Endometrial microvascular endothelial cells (primary cell): ENCODE data around the gene ANKLE1. TPM values are rescaled to one million over a fixed set of nuclear protein-coding genes. Genes with fewer than 3 reads are reported as not detected.

Source experiments
- in situ Hi-C: cut with HindIII; loops from 2 replicates; pipeline ENCODE4 v1.10.0; 2017; ENCODE audit warnings: low sequenced_read_pairs, low pct_unique_long_range_greater_than_20kb; ENCODE audit errors: inconsistent ontology term
- total RNA-seq: library from RNA; depleted of rRNA; stranded (reverse); fragments of >200 nt; gene quantifications from one replicate; pipeline ENCODE4 v1.2.3, GENCODE V29; 2015; ENCODE audit errors: inconsistent ontology term

ANKLE1 gene
- total RNA-seq, 1 donor from 2014 or later, result 1.0 TPM

DNA sequence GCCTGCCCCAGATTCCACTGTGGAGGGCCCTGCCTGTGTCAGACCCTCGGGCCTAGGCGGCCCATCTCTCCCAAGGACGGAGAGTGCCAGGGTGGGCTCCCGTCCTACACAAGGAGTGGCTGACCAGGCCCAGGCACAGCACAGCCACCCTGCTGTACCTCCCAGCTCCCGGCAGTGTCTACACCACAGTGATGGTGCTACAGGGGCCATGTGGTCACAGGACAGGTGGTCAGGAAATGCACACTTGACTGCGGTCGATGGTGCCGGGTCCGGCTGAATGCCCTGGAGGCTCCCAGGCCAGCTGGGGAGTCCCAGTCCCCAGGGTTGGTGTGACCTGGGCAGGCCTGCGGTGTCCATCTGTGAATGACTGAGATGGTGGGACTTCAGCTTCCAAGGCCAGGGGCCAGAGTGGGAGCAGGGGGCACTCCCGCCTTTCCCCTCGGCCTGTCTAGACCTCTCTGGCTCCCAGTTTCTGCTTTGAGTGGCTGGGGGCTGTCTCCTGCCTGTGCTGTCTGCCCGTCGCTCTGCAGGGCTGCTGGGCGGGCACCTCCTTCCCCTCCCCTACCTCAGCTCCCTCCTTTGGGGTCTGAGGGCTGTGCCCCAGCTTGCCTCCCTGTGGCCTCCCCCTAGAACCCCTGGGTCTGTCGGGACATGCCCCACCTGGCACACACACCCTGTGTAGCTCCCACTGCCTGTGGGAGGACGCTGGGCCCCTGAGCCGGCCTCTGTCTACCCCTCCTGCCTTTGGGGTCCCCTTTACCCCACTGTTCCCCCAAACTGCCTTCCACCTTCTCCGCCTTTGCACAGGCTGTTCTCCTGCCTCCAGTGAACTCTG lies 40.2 kb downstream of the ANKLE1 start:
- in situ Hi-C loops, result no loop called here

DNA sequence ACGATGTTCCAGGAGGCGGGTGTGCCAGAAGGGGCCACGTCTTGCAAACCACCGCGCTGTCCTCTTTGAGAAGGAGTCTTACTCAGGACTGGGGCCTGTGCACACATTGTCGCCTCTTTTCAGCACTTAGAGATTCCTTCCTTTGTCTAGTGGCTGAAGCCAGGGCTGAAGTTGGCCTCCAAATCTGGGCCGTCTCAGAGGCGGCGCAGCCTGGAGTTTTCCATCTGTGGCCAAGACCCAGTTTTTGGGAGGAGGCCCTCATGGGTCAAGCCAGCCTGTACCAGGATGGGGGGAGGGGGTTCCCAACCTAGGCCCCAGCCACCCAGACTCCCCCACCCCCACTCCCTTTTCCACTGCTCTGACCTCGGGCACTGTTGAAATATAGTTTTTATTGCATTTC lies 41.2 kb downstream of the ANKLE1 start:
- in situ Hi-C loops, result no loop called here

DNA sequence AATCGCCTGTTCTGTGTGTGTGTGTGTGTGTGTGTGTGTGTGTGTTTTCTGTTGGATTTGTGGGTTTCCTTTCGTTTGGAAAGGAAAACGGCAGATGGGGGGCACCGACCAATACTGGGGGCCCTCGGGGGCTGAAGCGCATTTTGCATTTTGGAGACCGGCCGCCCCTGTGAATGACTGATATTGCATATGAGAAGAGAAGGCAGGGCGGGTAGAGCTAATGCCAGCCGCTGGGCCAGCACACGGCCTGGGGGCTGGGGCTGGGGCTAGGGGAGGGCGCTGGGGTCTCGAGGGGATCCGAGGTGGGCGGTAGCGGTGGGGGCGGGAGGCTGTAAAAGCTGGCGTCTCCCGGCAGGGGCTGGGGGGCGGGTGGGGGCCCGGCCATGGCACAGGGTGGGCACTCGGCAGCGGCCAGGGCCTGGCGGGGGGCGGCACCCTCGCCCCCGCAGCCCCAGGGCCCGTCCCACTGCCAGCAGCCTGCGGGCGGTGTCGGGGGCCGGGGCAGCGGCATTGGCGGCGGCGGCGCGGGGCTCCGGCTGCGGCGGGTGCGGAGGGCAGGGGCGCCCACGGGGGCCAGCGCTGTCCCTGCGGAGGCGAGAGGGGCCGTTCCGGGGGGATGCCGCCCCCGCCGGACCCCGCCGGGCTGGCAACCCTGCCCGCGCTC lies 41.7 kb downstream of the ANKLE1 start:
- in situ Hi-C loops, result no loop called here

DNA sequence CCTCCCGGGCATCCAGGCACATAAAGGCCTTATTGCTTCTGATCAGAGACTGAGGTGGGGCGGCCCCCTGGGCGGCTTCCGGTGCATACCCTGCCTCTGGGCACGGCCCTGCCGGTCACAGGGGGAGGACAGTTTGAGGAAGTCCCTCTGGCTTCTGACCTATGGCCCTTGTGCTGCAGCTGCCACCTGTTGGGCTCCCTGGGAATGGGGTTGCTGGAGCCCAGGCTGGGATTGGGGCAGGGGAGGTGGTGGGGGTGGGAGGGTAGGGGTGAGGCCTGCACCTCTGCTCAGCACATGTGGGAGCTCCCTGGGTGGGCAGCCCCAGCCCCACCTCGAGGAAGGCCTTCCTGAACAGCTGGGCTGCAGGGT lies 42.2 kb downstream of the ANKLE1 start:
- in situ Hi-C loops, result no loop called here

DNA sequence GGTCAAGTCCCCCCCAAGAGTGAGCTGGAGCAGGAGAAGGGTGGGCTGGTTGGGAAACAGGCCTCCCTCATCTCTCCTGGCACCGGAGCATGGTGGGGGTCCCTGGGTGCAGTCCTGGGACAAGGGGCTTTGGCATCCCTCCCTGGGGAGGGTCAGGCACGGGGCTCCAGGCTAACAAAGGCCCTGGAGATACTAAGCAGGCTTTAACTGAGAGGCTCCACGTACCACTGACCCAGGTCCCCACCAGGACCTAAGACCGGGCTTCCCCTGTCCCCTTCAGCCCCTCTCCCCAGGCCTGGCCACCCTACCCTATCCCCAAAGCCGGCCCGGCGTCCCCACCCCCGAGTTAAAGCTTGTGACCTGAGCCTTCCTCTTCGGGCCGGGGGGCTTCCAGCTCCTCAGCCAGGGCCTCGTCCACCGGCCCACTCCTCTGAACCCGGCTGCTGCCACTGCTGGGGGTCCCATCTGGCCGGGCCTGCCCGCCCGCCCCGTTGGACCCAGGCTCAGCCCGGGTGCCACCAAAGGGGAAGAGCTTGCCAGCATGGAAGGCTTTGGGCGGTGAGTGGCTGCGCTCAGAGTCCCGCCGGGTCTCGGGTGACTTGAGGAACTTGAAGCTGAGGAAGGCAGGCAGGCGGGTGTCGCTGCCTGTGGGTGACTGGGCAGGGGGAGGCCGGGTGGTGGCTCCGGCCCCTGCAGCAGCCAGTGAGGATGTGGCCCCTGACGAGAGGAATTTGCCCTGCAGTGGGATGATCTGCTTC lies 42.8 kb downstream of the ANKLE1 start:
- in situ Hi-C loops, result no loop called here

DNA sequence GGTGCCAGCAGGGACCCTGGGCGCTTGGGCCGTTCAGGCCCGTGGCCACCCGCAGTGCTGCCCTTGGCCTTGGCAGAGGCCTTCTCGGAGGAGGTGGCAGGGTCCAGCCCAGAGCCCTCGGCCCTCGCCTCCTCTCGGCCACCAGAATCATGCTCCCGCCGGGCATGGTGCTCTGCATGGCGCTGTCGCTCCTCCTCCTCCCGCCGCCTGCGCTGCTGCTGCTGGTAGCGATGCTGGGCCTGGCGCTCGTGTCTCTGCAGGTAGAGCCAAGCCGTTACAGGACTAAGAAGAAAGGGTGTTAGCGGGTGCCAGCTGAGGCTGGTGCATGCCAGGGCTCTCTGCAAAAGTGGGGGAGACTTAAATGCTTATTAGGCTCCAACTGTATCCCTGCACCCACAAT lies 43.4 kb downstream of the ANKLE1 start:
- in situ Hi-C loops, result no loop called here

DNA sequence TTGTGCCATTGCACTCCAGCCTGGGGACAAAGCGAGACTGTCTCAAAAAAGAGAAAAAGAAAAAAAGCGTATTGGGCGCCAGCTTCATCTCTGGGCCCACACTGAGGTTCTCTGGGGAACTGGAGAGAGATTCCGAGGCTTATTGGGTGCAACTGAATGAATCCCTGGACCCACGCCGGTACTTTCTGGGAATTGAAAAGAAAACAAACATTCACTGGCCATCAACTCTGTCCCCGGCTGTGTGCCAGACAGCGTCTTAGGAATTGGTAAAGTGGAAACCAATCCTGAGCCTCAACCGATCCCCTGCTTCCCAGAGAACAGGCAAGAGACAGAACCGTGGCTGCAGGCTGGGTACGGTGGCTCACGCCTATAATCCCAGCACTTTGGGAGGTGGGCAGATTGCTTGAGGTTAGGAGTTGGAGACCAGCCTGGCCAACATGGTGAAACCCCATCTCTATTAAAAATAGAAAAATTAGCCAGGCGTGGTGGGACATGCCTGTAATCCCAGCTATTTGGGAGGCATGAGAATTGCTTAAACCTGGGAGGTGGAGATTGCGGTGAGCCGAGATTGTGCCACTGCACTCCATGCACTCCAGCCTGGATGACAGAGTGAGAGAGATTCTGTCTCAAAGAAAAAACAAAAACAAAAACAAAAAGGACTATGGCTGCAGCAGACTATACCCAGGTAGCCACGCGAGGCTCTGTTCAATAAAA lies 44.3 kb downstream of the ANKLE1 start:
- in situ Hi-C loops, result no loop called here

DNA sequence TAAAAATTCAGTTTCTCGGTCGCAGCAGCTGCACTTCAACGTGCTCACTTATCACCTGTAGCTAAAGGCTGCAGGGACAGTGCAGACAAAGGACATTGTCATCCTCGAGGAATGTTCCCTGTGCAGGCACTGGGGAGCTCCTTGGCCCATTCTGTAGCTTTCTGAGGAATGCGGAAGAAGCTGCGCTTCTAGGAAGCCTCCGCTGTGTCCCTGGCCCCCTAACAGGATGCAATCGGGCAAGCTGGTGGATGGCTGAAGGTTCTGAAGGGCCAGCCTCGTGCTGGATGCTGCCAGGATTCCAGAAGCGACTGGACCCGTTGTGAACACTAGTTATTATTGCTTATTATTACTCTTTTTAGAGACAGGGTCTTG lies 44.9 kb downstream of the ANKLE1 start:
- in situ Hi-C loops, result no loop called here

DNA sequence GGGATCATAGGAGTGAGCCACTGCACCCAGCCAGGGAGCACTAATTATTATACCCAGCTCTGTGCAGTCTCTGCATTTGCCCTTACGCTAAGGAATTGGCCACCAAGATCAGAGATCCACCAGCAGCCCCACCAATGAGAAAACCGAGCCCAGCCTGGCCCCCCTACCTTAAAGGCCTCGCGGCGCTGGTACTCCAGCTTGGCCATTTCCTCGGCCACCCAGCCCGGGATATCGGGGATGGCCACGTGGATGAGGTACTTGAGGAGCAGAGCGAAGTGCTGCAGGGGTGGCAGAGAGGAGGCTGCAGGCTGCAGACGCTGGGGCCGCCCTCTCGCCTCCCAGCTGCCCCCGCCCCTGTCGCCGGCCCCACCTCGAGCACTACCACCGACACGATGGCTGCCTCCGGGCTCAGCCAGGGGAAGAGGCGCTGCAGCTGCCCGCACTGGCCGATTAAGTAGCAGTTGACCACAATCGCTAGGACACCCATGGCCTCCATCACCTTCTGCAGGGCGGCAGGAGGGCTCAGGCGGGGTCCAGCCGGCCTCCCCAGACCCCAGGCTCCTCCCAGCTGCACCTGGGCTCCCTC lies 45.5 kb downstream of the ANKLE1 start:
- in situ Hi-C loops, result no loop called here

DNA sequence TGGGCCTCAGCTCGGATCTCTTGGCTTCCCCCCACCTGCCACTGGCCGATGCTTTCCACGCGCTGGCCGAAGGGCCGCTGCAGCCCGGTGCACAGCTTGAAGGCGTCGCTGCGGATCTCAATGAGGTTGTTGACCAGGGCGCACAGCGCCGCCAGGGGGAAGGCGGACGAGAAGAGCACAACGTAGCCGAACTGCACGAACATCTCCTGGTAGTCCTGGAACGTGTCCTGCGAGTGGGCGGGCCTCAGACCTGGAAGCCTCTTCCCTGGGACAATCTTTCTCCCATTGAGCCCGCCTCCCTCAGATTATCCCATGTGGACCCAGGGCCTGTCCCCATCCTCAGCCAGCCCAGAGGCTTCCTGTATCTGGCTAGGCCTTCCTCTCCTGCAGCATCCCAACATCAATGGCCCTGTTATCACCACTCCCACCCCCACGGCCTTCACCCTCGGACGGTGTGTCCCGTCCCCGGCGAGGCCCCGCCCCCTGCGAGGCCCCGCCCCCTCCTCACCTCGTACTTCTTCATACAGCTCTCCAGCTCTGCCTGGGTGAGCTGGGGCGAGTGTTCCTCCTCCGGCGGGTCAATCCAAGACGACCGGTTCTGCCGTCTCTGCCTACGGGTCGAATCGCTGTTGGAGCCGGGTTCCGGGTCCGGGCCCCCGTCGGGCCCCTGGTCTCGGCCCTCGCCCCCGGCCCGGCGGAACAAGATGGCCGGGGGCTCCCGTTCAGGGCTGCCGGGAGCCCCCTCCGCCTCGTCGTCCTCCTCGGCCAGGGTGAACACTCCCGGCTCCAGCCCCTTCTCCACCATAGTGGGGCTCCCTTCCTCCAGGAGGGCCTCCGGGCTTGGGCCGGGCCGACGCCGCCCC lies 46.2 kb downstream of the ANKLE1 start:
- in situ Hi-C loops, result no loop called here

DNA sequence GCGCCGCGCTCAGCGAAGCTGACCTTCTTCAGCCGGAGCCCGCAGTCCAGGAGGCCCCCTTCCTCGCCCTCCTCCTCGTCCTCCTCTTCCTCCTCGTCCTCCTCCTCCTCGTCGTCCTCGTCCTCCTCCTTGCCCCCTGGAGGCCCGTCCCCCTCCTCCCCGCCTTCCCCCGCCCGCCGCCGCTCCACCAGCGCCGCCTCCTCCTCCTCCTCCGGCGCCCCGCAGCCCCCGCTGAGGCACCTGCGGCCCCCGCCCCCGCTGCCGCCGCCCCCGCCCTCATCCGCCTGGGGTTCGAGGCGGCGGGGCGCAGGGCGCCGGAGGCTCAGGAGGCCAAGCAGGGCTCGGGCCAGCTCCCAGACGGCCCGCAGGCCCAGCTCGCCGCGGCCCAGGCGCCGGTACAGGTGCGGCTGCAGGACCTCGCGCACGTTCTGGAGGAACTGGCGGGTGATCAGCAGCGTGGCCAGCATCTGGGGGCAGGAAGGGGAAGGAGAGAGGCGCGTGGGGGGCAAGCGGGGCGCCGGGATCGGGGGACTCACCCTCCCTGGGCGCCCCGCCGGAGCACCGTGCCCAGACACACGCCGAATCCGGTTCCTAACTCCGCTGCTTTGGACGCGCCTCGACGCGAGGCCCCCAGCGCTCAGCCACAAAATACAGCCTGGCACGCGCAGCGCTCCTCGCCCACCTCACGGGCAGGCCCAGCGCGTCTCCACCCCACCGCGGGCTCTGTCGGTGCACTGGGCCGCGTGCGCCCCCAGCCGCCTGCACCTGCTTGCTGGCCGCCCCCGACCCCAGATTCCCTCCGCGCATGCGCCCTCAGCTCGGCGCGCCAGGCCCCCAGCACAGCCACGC lies 47.0 kb downstream of the ANKLE1 start:
- in situ Hi-C loops, result no loop called here

DNA sequence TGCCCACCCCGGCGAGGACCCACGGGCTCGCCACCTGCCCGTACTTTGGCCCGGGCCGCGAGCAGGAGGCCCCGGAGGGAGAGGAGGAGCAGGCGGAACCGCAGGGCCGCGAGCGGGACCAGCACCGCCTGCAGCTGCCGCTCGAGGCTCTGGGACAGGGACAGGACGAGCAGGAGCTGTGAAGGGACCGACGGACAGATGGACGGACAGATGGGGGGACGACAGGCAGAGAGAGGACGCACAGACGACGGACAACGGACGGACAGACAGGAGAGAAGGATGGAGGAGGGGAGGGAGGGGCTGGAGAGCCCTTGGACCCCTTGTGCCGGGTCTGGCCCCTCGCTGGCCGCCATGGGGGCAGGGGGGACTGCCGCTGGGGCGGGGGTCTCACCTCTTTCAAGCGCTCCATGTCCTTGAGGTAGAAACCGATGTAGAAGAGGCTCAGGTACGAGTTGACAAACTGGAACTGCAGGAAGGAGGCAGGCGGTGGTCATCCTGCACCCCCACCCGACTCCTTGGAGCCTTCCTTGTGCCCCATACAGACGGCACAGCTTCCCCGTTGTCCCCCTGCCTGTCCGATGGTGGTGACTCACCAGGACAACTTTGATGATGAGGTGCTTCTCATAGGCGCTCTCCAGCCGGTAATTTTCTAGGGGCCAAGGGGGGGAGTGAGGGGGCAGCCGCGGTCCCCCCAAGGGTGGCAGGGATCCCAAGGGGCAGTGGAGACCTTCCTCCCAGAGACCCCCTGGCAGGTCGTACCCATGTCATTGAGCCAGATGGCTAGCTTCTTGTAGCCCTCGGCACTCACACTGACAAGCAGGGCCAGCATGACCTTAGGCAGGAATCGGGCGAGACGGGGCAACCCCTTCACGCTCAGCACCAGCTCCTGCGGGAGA lies 47.9 kb downstream of the ANKLE1 start:
- in situ Hi-C loops, result no loop called here

DNA sequence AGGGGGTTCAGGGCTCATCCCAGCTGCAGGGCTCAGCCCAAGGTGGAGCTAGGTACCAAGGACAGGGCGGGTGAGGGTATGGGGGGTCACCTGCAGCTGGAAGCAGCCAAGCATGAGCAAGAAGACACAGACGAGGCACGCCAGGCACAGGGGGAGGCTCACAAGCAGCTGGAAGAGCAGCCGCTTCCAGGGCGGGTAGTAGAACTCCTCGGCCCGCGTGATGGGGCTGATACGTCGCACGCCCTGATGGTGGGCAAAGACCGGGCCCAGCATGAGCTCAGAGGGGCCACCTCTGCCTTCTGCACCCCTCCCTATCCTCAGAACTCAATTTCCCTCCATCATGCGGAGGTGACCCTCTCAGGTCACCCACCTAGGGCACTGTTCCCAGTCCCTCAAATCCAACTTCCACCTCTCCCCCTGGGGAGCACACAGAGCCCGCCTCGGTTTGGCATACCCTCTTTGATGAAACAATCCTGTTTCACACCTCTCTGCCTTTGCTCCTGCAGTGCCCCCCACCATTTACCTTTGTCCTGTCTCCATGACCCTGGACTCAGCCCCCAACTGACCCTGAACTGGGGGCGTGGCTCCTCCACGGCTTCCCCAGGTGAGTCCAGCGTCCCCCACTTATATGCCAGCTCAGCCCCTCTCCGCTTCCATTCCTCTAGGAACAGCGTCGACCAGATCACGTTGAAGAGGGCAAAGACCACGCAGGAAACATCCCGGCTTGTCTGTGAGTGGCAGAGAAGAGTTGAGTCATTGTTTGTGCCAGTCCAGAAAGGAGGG lies 48.8 kb downstream of the ANKLE1 start:
- in situ Hi-C loops, result no loop called here

DNA sequence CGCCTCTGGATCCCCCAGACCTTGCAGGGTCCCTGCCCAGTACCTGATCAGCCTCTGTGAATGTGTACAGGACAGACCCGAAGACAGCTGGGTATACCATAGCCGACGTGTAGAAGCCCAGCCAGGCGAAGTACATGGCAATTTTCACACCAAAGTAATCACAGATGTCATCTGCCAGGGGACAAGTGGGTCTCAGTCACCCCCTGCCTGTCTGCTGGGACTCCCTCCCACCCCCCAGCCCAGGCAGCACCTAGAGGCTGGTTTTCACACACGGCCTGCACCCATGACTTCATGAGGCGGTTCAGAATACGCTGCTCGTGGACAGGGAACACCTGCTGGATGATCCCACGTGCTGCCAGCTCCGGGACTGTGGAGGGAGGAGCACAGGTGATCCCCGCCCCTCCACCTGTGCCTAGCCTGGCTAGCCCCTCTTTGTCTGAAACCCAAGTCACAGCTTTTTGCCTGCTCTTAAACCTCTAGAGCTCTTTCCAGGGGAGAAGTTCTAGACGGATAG lies 49.4 kb downstream of the ANKLE1 start:
- in situ Hi-C loops, result no loop called here

DNA sequence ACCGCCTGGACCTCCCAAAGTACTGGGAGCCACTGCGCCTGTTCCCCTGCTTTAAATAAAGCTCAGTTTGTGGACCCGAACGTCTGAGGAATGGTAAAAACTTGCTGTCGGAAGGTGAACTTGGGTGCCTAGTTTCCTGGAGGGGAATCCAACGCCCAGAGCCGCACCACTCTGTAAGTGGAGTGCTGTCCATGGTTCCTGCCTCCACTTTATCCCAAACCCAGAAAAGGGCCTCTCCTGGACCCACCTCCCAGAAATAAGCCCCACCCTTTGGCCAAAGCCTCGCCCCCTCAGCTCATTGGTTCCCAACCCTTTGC lies 50.6 kb downstream of the ANKLE1 start:
- in situ Hi-C loops, result no loop called here
